Hepatocyte (in vitro differentiated cells): ENCODE data around the gene ALAS2.

Experiments used
- CTCF ChIP-seq: fragments of 200-600 bp; sonication (generic); IDR thresholded peaks from 2 replicates; pipeline ENCODE4 v1.5.1; 2016; ENCODE audit warnings: antibody characterized with exemption, mild to moderate bottlenecking; ENCODE audit not compliant: poor library complexity
- EZH2 ChIP-seq: fragments of 200-600 bp; sonication (generic); IDR thresholded peaks from 2 replicates; pipeline ENCODE4 v1.6.1; 2016; ENCODE audit warnings: antibody characterized with exemption, mild to moderate bottlenecking, borderline replicate concordance
- EZH2phosphoT487 ChIP-seq: fragments of 200-600 bp; sonication (generic); IDR thresholded peaks from one replicate; pipeline ENCODE4 v1.6.1; 2018; ENCODE audit warnings: antibody characterized with exemption, mild to moderate bottlenecking, low read depth, moderate library complexity; ENCODE audit not compliant: unreplicated experiment, severe bottlenecking

- no peak for TF ChIP-seq CTCF
- no peak for TF ChIP-seq EZH2
- TF ChIP-seq EZH2phosphoT487, result no peak
These were observed 2.7 kb upstream of the ALAS2 start for GRCh38 chrX:55033429-55033828.
